SU-DHL-6 (cell line): ENCODE results near the gene NFE2L1.

Experiments used
- H2AFZ ChIP-seq: fragments of 200-600 bp; sonication (generic); 2 replicates; pipeline ENCODE4 v1.6.1; 2014; ENCODE audit warnings: low read depth, mild to moderate bottlenecking, moderate library complexity, mixed read lengths, antibody characterized with exemption, low read length; ENCODE audit not compliant: severe bottlenecking
- H3F3A ChIP-seq: fragments of 200-600 bp; shearing (Covaris generic); 2 replicates; pipeline ENCODE4 v1.6.0; 2016; ENCODE audit warnings: antibody characterized with exemption, mild to moderate bottlenecking; ENCODE audit not compliant: insufficient read depth
- H3K27ac ChIP-seq: fragments of 200-600 bp; sonication (generic); 2 replicates; pipeline ENCODE4 v1.5.1; 2016; ENCODE audit warnings: low read depth, mild to moderate bottlenecking, low read length, moderate library complexity, mixed read lengths
- H3K27me3 ChIP-seq: fragments of 200-600 bp; sonication (generic), shearing (Covaris generic); 2 replicates; pipeline ENCODE4 v1.6.0; 2014; ENCODE audit warnings: mild to moderate bottlenecking, low read length
- H3K36me3 ChIP-seq: fragments of 200-600 bp; sonication (generic); 2 replicates; pipeline ENCODE4 v1.6.1; 2014; ENCODE audit warnings: mild to moderate bottlenecking, low read length, mixed read lengths
- H3K4me2 ChIP-seq: fragments of 300-600, 200-600 bp; shearing (Covaris generic), sonication (generic); 2 replicates; pipeline ENCODE4 v1.6.0; 2014; ENCODE audit warnings: low read length, low read depth, mild to moderate bottlenecking; ENCODE audit not compliant: poor library complexity, severe bottlenecking
- H3K4me3 ChIP-seq: fragments of 200-600 bp; sonication (generic); 2 replicates; pipeline ENCODE4 v1.5.1; 2014; ENCODE audit warnings: antibody characterized with exemption, low read length, mild to moderate bottlenecking, mixed read lengths; ENCODE audit not compliant: insufficient read depth, poor library complexity, severe bottlenecking
- H3K79me2 ChIP-seq: fragments of 200-600 bp; sonication (generic); 2 replicates; pipeline ENCODE4 v1.6.1; 2014; ENCODE audit warnings: mild to moderate bottlenecking, low read length, moderate library complexity; ENCODE audit not compliant: insufficient read depth
- H3K9ac ChIP-seq: fragments of 200-600 bp; sonication (generic); 2 replicates; pipeline ENCODE4 v1.7.0; 2014; ENCODE audit warnings: mild to moderate bottlenecking, low read length
- H3K9me2 ChIP-seq: fragments of 200-600 bp; sonication (generic); replicated peaks from 2 replicates; pipeline ENCODE4 v1.6.1; 2014; ENCODE audit warnings: low read length; ENCODE audit not compliant: insufficient read depth
- H3K9me3 ChIP-seq: fragments of 200-600 bp; sonication (generic); 2 replicates; pipeline ENCODE4 v1.6.1; 2014; ENCODE audit warnings: low read length, mixed read lengths; ENCODE audit not compliant: insufficient read depth
- H4K20me1 ChIP-seq: fragments of 200-600 bp; sonication (generic); 2 replicates; pipeline ENCODE4 v1.6.1; 2014; ENCODE audit warnings: low read depth, mild to moderate bottlenecking, antibody characterized with exemption, low read length, moderate library complexity, mixed read lengths
- CTCF ChIP-seq: fragments of 200-600 bp; sonication (generic); IDR thresholded peaks from one replicate; pipeline ENCODE4 v1.5.1; 2017; ENCODE audit warnings: antibody characterized with exemption, mild to moderate bottlenecking, low read length, moderate library complexity; ENCODE audit not compliant: insufficient read depth, poor library complexity, severe bottlenecking
- EZH2phosphoT487 ChIP-seq: fragments of 200-600 bp; sonication (generic), shearing (Covaris generic); conservative IDR thresholded peaks from 2 replicates; pipeline ENCODE4 v1.6.1; 2018; ENCODE audit warnings: mild to moderate bottlenecking, antibody characterized with exemption, low read length, moderate library complexity, mixed read lengths

NFE2L1 gene

GRCh38 chr17:48004983-48005382, 43.2 kb upstream of the NFE2L1 start:
- no peaks in the 10 kb centered on the region for H3F3A ChIP-seq
- H3K4me3 ChIP-seq = no peak overlapping the region
- H3K4me2 ChIP-seq = no peak overlapping the region
- no peaks in the 10 kb centered on the region for H3K9me2 ChIP-seq
- no peak overlapping the region for H2AFZ ChIP-seq
- no peak overlapping the region for H3K27ac ChIP-seq
- H3K79me2 ChIP-seq = no peaks in the 10 kb centered on the region
- H3K9ac ChIP-seq = no peak overlapping the region
- TF ChIP-seq CTCF = no peak
- TF ChIP-seq EZH2phosphoT487 = no peak
- no peaks in the 10 kb centered on the region for H3K27me3 ChIP-seq
- H3K9me3 ChIP-seq = no peaks in the 10 kb centered on the region
- no peaks in the 10 kb centered on the region for H4K20me1 ChIP-seq
- no peaks in the 10 kb centered on the region for H3K36me3 ChIP-seq

GRCh38 chr17:48006936-48007709, 41.0 kb upstream of the NFE2L1 start:
- H3K4me2 ChIP-seq = no peak overlapping the region
- H3K36me3 ChIP-seq = no peaks in the 10 kb centered on the region
- H2AFZ ChIP-seq = no peak overlapping the region
- no peak for TF ChIP-seq CTCF
- TF ChIP-seq EZH2phosphoT487 = no peak
- no peaks in the 10 kb centered on the region for H3K27me3 ChIP-seq
- H3K4me3 ChIP-seq = no peak overlapping the region
- H3K9ac ChIP-seq = no peak overlapping the region
- H3K79me2 ChIP-seq = no peaks in the 10 kb centered on the region
- no peaks in the 10 kb centered on the region for H3K9me3 ChIP-seq
- H4K20me1 ChIP-seq = no peaks in the 10 kb centered on the region
- no peak overlapping the region for H3K27ac ChIP-seq
- no peaks in the 10 kb centered on the region for H3K9me2 ChIP-seq
- H3F3A ChIP-seq = 0 out of 2 replicates have a peak, but pooled peaks cover 3% of the 10 kb centered on the region

- Histone ChIP-seq H2AFZ (no peak overlapping the region), H3K9me3 (no peaks in the 10 kb centered on the region), H3K36me3 (no peaks in the 10 kb centered on the region), H3K79me2 (no peaks in the 10 kb centered on the region), H3K27ac (no peak overlapping the region), H3F3A (0 out of 2 replicates have a peak, but pooled peaks cover 3% of the 10 kb centered on the region), H3K4me3 (no peak overlapping the region), H3K9ac (no peak overlapping the region), H4K20me1 (no peaks in the 10 kb centered on the region), H3K27me3 (no peaks in the 10 kb centered on the region), H3K9me2 (no peaks in the 10 kb centered on the region), H3K4me2 (no peak overlapping the region)
- TF ChIP-seq CTCF (no peak), EZH2phosphoT487 (no peak)
Observed at GRCh38 chr17:48010193-48010592, 38.0 kb upstream of the NFE2L1 start.
